ENCODE data around the gene SMYD3. TPM values are rescaled to one million over a fixed set of nuclear protein-coding genes. Genes with fewer than 3 reads are reported as not detected.
A peak's percentile ranks its signal among the peaks of the same experiment; 100 is the strongest.
"Not testable (repeated sequence)": the region's sequence is repeated elsewhere in the genome, so short reads cannot be mapped to it uniquely, and the experiment has no call there.

SMYD3 gene
- total RNA-seq, 1 donor from 2014 or later, result 23.9 TPM

DNA sequence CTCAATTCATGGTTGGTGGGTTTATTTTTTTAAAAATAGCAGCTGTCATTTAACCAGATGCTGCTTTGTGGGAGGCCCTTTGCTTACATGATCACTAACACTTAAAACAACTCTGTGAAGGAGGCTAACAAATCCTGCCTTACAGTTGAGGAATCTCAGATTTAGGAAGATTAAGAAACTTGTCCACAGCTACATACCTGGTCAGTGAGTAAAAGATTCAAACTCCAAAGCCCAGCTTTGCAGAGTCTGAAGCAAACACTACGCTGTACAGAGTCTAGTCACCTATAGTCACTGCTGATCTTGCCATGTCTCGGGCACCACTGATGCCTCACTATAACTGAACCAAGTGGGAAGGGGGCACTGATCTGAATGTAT, 535.4 kb downstream of the SMYD3 start:
- intact Hi-C loops (cut with micrococcal nuclease), result no loop called here
- Mint-ChIP-seq H3K9me3 (no peaks in the 10 kb centered on the region), H3K4me1 (no peaks in the 10 kb centered on the region), H3K36me3 (ENCODE audit: low read depth) (no peaks in the 10 kb centered on the region), H3K4me3 (no peak overlapping the region), H3K27ac (no peak overlapping the region), H3K27me3 (no peaks in the 10 kb centered on the region)
- DNase-seq, result no peak

DNA sequence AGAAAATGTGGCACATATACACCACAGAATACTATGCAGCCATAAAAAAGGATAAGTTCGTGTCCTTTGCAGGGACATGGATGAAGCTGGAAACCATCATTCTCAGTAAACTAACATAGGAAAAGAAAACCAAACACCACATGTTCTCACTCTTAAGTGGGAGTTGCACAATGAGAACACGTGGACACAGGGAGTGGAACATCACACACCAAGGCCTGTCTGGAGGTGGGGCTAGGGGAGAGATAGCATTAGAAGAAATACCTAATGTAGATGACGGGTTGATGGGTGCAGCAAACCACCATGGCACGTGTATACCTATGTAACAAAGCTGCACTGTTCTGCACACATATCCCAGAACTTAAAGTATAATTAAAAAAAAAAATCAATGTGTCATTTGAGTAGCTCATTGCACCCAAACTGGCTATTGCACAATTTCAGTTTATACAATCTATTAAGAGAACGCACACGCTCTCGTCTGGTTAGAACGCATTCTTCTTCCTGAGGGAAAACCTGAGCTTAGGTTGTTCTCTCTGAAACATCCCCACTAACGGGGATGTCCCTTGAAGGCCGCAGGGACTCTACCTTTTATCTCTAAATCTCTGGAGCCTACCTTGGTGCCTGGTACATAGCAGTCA, 535.9 kb downstream of the SMYD3 start:
- H3K36me3 Mint-ChIP-seq (ENCODE audit: low read depth); H3K27ac Mint-ChIP-seq; H3K27me3 Mint-ChIP-seq; H3K4me1 Mint-ChIP-seq; H3K9me3 Mint-ChIP-seq; intact Hi-C loops (cut with micrococcal nuclease); H3K4me3 Mint-ChIP-seq; DNase-seq: not testable (repeated sequence)

DNA sequence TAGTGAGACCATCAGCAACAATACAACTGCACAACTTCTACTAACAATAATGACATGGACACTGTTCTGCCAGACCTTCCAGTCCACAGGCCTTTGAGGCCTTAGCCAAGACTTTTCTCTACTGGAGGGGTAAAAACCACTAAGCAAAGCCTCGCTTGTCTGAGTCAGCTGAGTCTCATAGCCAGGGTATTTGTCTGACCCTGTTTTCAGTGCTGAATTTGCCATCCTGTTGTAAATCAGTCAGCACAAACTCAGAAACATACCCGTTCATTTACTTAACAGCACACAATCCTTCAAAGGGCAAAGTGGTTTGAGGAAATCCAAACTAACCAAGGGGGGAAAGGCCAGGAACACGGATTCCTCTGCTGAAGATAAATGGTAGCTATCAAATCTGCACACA, 537.8 kb downstream of the SMYD3 start:
- no peak for DNase-seq
- no peak overlapping the region for H3K27ac Mint-ChIP-seq
- intact Hi-C loops (cut with micrococcal nuclease), result no loop called here

DNA sequence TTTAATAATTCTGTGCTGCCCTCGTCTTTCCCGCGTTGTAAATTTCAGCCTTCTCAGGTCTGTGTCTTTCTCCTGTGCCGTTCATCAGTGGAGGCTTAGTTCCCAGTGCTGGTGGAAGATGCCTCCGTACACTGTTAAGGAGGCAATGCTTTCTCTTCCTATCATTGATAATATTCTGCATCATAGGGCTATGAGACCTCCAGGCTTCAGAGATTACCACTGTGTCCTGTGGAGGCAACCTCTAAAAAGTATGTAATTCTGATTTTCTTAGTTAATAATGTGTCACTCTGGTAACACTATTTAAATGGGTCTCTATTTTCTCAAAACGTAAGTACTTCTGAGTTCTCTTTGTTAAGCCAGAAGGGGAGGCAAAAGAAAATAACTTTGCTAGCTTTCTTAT, 538.3 kb downstream of the SMYD3 start:
- H3K27ac Mint-ChIP-seq, result no peak overlapping the region

More for the DNA sequence above, 537.8 kb downstream of the SMYD3 start:
- no peaks in the 10 kb centered on the region for H3K9me3 Mint-ChIP-seq
- no peaks in the 10 kb centered on the region for H3K36me3 Mint-ChIP-seq (ENCODE audit: low read depth)
- no peak overlapping the region for H3K4me3 Mint-ChIP-seq
- H3K4me1 Mint-ChIP-seq, result peaks cover 3% of the 10 kb centered on the region
- no peaks in the 10 kb centered on the region for H3K27me3 Mint-ChIP-seq

DNA sequence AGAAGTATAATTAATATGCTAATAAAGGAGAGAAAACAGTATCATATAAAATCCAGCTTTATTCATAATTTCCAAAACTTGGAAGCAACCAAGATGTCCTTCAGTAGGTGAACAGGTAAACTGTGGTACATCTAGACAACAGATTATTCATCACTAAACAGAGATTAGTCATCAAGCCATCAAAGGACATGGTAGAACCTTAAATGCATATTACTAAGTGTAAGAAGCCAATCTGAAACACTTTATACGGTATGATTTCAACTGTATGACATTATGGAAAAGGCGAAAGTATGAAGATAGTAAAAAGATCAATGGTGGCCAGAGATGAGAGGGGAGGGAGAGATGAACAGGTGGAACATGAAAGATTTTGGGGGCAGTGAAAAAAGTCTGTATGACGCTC, 541.7 kb downstream of the SMYD3 start:
- intact Hi-C loops (cut with micrococcal nuclease), result no loop called here
- Mint-ChIP-seq H3K27ac (no peak overlapping the region), H3K4me3 (no peak overlapping the region), H3K4me1 (peaks cover 6% of the 10 kb centered on the region), H3K36me3 (ENCODE audit: low read depth) (no peaks in the 10 kb centered on the region), H3K27me3 (no peaks in the 10 kb centered on the region), H3K9me3 (no peaks in the 10 kb centered on the region)
- DNase-seq, result no peak

More for the DNA sequence above, 538.3 kb downstream of the SMYD3 start:
- Mint-ChIP-seq H3K27me3 (no peaks in the 10 kb centered on the region), H3K4me3 (no peak overlapping the region), H3K4me1 (peaks cover 3% of the 10 kb centered on the region), H3K36me3 (ENCODE audit: low read depth) (no peaks in the 10 kb centered on the region), H3K9me3 (no peaks in the 10 kb centered on the region)
- no peak for DNase-seq
- intact Hi-C loops (cut with micrococcal nuclease), result no loop called here

DNA sequence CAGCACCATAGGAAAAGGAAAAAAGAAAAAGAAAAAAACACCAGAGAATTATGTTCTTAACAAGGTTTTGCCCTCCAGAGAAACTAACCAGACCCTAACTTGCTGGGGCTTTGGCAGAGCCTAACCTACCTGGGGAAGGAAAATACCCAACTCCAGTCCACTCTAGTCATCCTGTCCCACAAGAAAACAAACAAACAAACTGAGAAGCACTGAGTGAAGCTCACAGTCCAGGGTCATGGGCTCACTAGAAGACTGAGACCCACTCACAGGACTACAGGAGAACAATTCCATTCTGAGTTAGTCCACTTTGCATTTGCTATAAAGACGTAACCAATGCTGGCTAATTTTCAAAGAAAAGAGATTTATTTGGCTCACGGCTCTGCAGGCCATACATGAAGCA, 543.4 kb downstream of the SMYD3 start:
- intact Hi-C loops (cut with micrococcal nuclease), result no loop called here
- H3K4me1 Mint-ChIP-seq, result peaks cover 6% of the 10 kb centered on the region
- no peak for DNase-seq
- H3K4me3 Mint-ChIP-seq, result no peak overlapping the region
- H3K36me3 Mint-ChIP-seq (ENCODE audit: low read depth), result no peaks in the 10 kb centered on the region
- H3K27me3 Mint-ChIP-seq, result no peaks in the 10 kb centered on the region
- no peaks in the 10 kb centered on the region for H3K9me3 Mint-ChIP-seq
- no peak overlapping the region for H3K27ac Mint-ChIP-seq

DNA sequence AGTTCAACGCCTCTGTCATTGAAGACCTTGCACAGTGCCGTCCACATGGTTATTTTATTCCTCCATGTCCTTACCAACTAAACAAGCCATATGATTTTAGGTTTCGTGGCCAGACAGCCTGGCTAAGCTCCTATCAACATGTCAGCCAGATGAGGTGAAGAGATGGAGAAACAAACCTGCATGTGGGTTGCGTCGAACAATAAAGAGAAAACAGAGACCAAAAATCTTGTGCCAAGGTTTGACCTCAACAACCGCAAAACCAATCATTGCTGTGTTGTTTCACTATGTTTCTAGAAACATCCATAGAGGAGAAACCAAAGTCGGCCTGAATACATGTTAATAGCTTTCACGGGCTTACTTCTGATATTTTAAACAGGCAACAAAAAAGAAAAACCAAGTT, 544.6 kb downstream of the SMYD3 start:
- Mint-ChIP-seq H3K9me3 (no peaks in the 10 kb centered on the region), H3K4me1 (peaks cover 6% of the 10 kb centered on the region), H3K36me3 (ENCODE audit: low read depth) (no peaks in the 10 kb centered on the region), H3K4me3 (no peak overlapping the region), H3K27ac (no peak overlapping the region), H3K27me3 (no peaks in the 10 kb centered on the region)
- intact Hi-C loops (cut with micrococcal nuclease), result no loop called here
- DNase-seq, result no peak

DNA sequence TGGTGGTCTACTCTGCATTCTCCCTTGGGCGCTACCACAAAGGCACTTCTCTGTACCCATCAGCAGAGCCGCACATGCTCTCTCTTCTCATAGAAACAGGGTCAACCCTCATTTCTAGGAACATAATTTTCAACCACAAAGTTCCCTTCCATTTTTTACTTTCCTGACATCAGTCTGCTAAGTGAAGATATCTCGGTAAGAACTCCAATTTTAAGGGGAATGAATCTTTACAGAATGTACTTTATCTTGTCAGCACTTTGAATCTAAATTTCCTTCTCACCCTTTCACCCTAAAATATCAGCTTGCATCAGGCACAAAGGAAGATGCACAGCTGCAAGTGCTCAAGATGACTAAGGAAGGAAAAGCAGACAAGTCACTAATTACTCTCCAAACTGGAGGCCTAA, 545.9 kb downstream of the SMYD3 start:
- DNase-seq, result no peak
- Mint-ChIP-seq H3K4me1 (peaks cover 6% of the 10 kb centered on the region), H3K27me3 (no peaks in the 10 kb centered on the region), H3K27ac (no peak overlapping the region), H3K4me3 (no peak overlapping the region), H3K36me3 (ENCODE audit: low read depth) (no peaks in the 10 kb centered on the region), H3K9me3 (no peaks in the 10 kb centered on the region)
- intact Hi-C loops (cut with micrococcal nuclease), result no loop called here

DNA sequence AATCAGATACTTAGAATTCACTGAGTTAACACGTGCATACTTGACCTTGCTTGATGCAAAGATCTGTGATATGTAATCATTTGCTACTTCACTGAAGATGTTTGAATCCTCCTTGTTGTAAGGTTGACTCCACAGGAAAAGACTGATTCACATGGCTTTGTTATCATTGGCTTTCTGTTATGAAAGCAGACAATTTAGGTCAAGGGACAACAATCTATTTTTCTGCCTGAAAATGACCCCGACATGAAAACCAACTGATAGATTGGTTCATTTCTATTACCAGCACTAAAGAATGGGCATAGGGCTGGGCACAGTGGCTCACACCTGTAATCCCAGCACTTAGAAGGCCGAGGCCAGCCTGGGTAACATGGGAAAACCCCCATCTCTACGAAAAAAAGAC, 546.9 kb downstream of the SMYD3 start:
- Mint-ChIP-seq H3K27ac (no peak overlapping the region), H3K27me3 (no peaks in the 10 kb centered on the region), H3K4me3 (no peak overlapping the region), H3K4me1 (peaks cover 4% of the 10 kb centered on the region), H3K36me3 (ENCODE audit: low read depth) (no peaks in the 10 kb centered on the region), H3K9me3 (no peaks in the 10 kb centered on the region)
- intact Hi-C loops (cut with micrococcal nuclease), result no loop called here
- DNase-seq, result no peak

DNA sequence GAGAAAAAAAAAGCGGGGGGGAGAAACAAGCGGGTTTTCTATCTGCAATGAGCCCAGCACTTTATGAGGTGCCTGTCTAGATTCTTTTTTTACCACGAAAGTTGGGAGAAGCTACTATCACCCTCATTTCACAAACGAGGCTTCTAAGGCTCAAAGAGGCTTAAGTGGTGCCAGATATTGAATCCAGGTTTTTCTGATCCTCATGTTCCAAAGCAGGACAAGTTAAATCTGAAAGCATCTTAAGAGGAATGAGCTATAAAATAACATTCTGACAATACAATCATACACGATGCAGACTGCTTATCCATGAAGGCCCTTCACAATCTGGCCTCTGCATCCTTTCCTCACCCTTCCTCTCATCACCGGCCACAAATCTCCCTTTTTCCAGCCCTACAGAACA, 549.1 kb downstream of the SMYD3 start:
- peaks cover 16% of the 10 kb centered on the region for H3K4me1 Mint-ChIP-seq
- no peaks in the 10 kb centered on the region for H3K27me3 Mint-ChIP-seq
- DNase-seq, result no peak
- no peak overlapping the region for H3K27ac Mint-ChIP-seq
- no peak overlapping the region for H3K4me3 Mint-ChIP-seq
- intact Hi-C loops (cut with micrococcal nuclease), result loop anchor here (5.0 kb wide), 1 partner anchor 374 kb away; no protein-coding TSS in a partner anchor
- no peaks in the 10 kb centered on the region for H3K36me3 Mint-ChIP-seq (ENCODE audit: low read depth)
- H3K9me3 Mint-ChIP-seq, result no peaks in the 10 kb centered on the region

DNA sequence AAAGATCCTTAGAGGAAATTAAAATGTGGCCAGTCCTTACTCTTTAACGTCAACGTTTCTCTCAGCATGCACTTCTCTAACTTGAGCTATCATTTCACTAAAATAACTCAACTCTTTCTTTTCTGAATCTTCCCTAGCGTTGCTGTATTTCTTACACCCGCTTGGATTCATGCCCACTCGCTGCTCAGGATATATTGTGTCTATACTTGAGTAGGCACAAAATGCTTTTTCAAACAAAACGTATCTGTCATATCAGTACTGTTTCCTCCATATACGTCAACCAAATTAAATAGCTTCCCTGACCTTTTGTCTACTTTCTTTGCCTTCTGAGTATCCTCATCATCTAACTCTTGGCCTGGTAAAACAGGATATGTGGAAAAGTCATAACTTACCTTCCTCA, 549.7 kb downstream of the SMYD3 start:
- peaks cover 20% of the 10 kb centered on the region for H3K4me1 Mint-ChIP-seq
- H3K36me3 Mint-ChIP-seq (ENCODE audit: low read depth), result no peaks in the 10 kb centered on the region
- no peak overlapping the region for H3K27ac Mint-ChIP-seq
- no peaks in the 10 kb centered on the region for H3K9me3 Mint-ChIP-seq
- DNase-seq, result no peak
- no peak overlapping the region for H3K4me3 Mint-ChIP-seq
- H3K27me3 Mint-ChIP-seq, result no peaks in the 10 kb centered on the region
- intact Hi-C loops (cut with micrococcal nuclease), result loop anchor here (5.0 kb wide), 1 partner anchor 375 kb away; no protein-coding TSS in a partner anchor

DNA sequence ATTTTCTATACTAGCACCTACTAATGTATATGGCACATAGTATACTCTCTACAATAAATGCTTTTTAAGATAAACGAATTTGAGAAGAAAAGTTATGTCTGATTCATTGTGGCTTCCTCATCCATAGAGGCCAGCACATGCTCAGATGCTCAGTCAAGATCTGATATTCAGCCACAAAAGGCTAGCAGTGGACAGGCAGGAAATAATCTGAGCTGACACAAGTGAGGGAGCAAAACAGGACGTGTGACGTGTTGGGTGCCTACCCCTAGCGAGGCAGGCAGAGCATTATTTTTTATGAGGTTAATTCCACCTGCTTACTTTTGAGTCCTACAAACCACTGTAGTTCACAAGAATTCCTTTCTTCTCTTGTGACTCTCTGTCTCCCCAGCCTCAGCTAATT, 550.9 kb downstream of the SMYD3 start:
- Mint-ChIP-seq H3K27me3 (no peaks in the 10 kb centered on the region), H3K4me1 (peaks cover 23% of the 10 kb centered on the region), H3K4me3 (no peak overlapping the region), H3K27ac (no peak overlapping the region), H3K36me3 (ENCODE audit: low read depth) (no peaks in the 10 kb centered on the region), H3K9me3 (no peaks in the 10 kb centered on the region)
- peak; percentile 76 for DNase-seq
- intact Hi-C loops (cut with micrococcal nuclease), result loop anchor here (5.0 kb wide), 1 partner anchor 376 kb away; no protein-coding TSS in a partner anchor

DNA sequence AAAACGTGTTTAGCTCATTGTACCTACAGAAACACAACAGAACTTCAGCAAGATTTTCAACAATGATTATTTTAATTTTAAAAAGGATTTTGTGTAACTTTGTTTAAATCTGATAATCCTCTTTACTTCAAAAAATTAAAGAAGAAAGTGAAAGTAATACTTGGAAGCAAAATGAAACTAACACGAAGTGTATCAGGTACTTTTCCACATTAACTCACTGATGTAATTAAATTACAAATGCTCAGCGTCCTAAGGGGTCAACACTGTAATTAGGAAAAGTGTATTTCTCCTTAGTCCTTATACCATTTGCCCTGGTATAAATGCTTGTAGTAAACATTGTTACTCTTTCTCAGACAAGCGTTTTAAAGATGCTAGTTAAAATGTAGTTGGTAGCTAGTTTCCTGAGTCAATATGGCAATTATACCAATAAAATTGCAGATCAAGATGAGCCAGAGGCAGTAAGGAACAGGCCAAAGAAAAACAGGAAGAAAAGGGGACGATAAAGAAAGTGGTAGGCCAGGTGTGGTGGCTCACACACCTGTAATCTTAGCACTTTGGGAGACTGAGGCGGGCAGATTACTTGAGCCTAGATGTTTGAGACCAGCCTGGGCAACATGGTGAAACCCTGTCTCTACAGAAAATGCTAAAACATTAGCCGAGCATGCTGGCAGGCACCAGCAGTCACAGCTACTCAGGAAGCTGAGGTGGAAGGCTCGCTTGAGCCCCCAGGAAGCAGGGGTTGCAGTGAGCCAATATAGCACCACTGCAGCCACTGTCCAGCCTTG, 553.0 kb downstream of the SMYD3 start:
- peak overlapping the region; percentile 88 for H3K27ac Mint-ChIP-seq
- intact Hi-C loops (cut with micrococcal nuclease), result loop anchor here (5.0 kb wide), 1 partner anchor 1092 kb away; the partner anchor contains the start of gene HNRNPU

DNA sequence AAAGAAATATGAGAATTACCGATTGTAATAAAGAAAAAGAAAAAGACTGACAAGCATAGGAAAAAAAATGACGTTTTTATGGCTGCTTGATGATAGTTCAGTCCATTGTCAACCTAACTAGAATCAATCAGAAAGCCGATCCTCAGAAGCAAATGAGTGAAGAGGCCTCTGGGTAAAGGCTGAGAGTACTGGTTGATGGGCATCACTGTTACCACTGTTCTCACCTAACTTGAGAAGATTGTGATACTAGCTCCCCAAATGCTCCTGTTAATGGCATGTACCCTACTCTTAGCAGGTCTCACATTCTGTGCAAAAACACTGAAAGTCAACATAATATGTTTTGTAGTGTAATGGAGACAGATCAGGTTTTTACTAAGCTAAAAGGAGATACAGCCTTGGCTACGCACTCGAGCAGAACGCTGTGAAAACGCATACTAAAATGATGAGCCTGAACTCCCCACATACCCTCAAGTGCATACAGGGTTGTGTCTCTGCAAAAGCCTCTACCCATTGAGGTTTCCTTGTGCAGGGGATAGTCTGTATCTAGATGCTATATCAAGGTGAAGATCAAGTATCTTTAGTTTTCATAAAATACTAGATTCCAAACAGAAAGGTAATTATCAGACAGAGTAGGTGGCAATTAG, 554.6 kb downstream of the SMYD3 start:
- no peaks in the 10 kb centered on the region for H3K27me3 Mint-ChIP-seq
- peaks cover 20% of the 10 kb centered on the region for H3K4me1 Mint-ChIP-seq
- peak overlapping the region; percentile 88 for H3K27ac Mint-ChIP-seq
- H3K4me3 Mint-ChIP-seq, result peak overlapping the region; percentile 86
- no peak for DNase-seq
- H3K9me3 Mint-ChIP-seq, result no peaks in the 10 kb centered on the region
- H3K36me3 Mint-ChIP-seq (ENCODE audit: low read depth), result no peaks in the 10 kb centered on the region
- intact Hi-C loops (cut with micrococcal nuclease), result loop anchor here (5.0 kb wide), 1 partner anchor 1090 kb away; the partner anchor contains the start of gene HNRNPU

More for the DNA sequence above, 553.0 kb downstream of the SMYD3 start:
- no peaks in the 10 kb centered on the region for H3K36me3 Mint-ChIP-seq (ENCODE audit: low read depth)
- peak; percentile 67 for DNase-seq
- peak overlapping the region; percentile 86 for H3K4me3 Mint-ChIP-seq
- H3K9me3 Mint-ChIP-seq, result no peaks in the 10 kb centered on the region
- H3K27me3 Mint-ChIP-seq, result no peaks in the 10 kb centered on the region
- peaks cover 20% of the 10 kb centered on the region for H3K4me1 Mint-ChIP-seq

All from activated CD4-positive, alpha-beta T cell treated with anti-CD3 and anti-CD28 coated beads, Interleukin-2, amount 10 ng/mL, durations not matched to agents 24 days and 14 days (primary cell).